ENCODE results near the gene GRIP2. TPM values are rescaled to one million over a fixed set of nuclear protein-coding genes. Genes with fewer than 3 reads are reported as not detected.

The GRIP2 gene
- total RNA-seq, 2 donors from 2014 or later, result 18.2 to 19.8 TPM

DNA sequence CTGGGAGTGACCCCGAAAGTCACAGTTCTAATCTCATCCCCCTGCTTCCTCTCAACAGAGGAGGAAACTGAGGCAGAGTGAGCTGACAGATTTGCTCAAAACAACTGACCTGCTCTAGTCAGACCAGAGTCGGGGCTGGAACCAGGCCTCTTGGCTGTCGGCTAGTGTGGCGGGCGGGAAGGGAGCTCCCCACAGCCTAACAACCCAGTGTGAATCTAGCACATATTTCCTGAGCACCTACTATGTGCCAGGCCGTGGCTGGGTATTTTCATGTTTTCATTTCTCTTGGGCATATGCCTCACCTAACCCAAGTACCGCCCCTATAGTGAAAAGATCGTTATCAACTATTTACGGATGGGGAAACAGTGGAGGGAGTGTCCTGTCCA lies 27.2 kb downstream of the GRIP2 start:
- no peak for ATAC-seq
- DNase-seq, result no peak
- intact Hi-C loops (cut with DNase I), result loop anchor here (5.0 to 10.0 kb wide), 2 partner anchors 34 to 112 kb away; no protein-coding TSS in a partner anchor

DNA sequence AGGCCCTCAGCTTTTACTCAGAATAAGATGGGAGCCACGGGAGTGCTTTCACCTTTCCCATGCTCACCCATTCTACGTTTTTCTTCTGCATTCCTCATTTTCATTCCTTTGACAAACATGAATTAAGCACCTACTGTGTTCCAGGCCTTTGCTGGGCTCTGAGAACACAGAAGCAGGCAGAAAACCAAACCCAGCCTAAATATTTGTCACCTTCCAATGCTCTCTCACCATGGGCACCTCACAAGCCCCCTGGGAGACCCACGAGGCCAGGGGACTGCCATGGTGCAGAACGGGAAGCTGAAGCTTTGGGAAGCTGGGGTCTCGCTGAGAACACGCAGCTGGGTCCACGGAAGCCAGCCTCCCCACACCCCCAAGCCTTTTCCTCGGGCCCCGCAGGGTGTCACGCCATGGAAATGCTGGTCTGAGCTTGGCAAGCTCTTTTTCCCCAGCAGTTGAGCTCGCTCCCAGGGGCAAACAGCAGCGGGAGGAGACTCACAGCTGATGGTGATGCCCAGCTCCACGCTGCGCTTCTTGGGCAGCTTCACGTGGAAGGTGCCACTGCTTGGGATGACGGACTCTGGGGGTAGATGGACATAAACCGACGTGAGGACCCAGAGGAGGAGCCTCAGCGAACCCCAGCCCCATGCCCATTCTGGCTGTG lies 27.7 kb downstream of the GRIP2 start:
- intact Hi-C loops (cut with DNase I), result loop anchor here (5.0 to 10.0 kb wide), 2 partner anchors 35 to 112 kb away; no protein-coding TSS in a partner anchor
- DNase-seq (no peak), ATAC-seq (no peak)

DNA sequence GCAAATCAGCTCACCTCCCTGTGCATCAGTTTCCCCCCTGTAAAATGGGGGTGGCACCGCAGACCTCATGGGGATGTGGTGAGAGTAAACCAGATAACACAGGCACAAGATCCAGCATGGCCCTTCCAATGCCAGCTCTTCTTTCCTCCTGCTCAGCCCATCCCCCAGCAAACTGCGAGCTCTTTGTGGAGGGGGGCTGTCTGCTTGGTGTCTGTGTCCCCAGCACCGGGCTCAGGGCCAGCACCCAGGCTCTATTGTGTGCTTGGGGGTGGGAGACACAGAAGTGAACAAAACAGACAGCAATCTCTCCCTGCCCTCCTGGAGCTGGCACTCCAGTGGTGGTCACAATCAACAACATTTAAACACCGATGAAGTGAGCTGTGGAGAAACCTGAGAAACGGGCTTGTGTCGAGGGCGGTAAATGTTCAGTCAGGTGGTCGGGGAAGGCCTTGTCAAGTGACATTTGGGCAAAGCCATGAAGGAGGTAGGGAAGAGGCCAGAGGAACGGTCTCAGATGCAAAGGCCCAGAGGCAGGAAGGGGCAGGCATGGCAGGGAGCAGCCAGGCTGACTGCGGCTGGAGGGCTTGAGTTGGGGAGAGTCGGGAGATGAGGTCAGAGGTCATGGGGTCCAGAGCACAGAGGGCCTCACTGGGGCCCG lies 28.4 kb downstream of the GRIP2 start:
- ATAC-seq (peak in 1 of 2 donors; percentile 29), DNase-seq (no peak)
- intact Hi-C loops (cut with DNase I), result loop anchor here (5.0 to 10.0 kb wide), 2 partner anchors 36 to 113 kb away; no protein-coding TSS in a partner anchor

DNA sequence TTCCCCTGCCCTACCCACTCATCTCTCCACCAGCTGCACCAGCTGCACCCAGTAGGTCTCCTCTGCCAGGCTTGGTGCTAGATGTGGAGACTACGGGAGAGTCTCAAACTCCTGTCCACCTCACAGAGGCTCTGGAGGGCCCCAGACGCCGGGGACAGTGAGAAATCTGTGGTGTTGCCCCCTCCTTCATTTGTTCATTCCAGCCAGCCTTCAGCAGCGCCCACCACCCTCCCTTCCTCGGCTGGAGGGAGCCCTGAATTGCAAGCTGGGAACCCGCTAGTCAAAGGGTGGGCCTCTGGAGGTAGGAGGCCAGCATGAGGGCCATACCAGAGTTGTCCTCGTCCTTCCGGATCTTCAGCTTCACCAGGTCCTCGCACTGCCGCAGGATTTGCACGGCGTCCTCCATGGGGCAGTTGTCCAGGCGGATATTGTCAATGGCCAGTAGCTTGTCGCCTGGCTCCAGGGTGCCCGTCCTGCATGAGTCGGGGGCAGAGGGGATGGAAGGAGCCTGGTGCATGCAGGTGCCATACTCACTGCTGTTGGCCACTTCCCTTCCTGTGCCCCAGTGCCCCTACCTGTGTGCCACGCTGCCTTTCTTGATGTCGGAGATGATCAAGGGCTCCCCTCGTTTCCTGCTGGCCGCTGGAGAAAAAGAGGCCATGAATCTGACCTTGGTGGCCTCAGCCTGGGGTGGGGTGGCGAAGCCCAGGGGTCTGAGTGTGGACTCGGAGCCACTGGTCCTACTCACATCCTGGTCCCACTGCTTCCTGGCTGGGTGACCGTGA lies 29.1 kb downstream of the GRIP2 start:
- intact Hi-C loops (cut with DNase I), result loop anchor here (5.0 to 10.0 kb wide), 2 partner anchors 36 to 114 kb away; no protein-coding TSS in a partner anchor
- no peak for ATAC-seq
- DNase-seq, result no peak

DNA sequence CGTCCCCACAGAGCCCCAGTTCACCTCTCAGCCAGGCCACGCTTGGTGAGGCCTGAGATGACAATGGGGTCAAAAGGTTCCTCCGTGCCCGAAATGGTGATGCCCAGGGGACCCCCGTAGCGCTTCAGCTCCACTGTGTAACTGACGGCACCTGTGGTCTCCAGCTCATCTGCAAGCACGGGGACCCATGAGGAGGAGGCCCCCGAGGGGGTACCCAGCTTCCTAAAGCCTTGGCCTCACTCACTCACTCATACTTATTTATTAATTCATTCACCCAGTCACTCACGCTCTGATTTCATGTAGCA lies 30.4 kb downstream of the GRIP2 start:
- intact Hi-C loops (cut with DNase I), result loop anchor here (1.0 to 10.0 kb wide), 3 partner anchors 38 to 115 kb away; no protein-coding TSS in a partner anchor
- ATAC-seq (no peak), DNase-seq (no peak)

DNA sequence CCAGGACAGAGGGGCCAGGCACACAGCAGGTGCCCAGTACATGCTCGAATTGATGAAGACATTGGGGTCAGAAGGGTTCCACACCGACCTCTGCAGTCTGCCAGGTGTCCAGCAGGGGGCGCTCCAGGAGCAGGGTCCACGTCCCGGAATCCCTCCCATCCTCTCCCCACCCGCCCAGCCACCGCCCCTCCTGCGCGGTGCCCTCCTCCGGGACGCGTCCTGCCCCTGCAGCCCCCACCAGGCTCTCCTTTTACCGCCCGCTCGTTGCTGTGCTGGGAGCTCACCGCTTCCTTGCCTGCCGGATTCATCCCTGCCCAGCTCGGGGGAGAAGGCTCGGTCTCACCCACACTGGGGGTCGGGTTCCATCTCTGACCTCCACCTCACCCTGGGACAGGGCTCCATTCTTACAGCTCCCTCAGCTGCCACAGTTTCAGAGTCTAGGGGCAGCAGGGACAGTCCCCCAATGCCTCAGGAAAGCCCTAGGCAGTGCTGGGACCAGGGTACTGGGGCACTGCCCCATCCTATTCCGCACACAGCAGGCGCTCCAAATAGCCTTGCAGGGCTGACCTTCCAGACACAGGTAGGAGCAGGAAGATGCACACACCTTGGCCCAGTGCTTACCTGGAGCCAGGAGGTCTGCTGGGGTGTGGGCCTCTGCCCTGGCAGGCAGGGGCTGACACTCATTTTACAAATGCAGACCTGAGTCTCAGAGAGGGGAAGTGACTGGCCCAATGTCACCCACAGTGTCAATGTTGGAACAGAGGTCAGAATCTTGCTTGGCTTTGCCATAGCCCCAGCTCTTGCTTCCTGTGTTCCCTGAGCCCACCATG lies 31.0 kb downstream of the GRIP2 start:
- intact Hi-C loops (cut with DNase I), result loop anchor here in 1 of 2 donors (1.0 kb wide), 1 partner anchor 39 kb away; no protein-coding TSS in a partner anchor
- peak; percentile 79 for DNase-seq
- ATAC-seq, result peak; percentile 67 to 78

DNA sequence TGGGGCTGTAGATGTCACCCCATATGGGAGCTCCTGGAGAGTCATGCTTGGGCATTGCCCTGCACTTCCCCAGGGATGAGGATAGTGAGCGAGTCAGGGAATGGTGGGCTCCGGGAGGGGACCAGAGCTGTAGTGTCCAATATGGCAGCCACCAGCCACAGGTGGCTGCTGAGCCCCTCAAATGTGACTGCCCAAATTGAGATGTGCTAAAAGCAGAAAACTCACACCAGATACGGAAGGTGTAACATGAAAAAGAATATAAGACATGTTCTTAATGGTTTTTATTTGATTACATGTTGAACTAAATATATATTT lies 31.7 kb downstream of the GRIP2 start:
- DNase-seq (no peak), ATAC-seq (no peak)
- intact Hi-C loops (cut with DNase I), result no loop called here

DNA sequence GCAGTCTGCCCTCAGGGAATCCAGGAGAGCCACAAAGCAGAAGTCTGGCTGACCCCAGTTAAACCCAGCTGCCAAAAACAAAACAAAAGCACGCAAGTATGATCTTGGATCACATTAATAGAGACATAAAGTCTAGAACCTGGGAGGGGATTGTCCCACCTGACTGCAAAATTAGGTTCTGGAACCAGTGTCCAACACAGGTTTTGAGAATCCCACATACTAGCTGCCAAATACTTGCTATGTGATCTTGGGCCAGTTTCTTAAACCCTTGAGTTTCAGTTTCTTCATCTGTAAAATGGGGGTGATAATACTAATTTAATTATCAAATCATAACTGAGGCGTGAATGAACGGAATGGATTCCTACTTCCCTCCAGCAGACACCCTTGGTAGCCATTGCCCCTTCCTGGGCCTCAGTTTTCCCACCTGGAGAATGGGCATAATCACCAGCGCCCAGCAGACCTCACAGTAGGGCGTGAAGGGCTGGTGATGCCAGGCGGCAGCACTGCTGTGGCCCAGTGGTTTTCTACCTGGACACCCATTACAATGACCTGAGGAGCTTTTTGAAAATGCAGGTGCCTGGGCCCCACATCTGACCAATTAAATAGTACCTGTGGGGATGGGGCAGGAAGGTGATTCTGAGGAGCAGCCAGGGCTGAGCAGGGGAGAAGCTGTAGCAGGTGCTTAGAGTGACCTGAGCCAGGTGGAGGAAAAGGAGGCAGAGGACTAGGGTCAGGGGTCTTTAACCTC lies 32.2 kb downstream of the GRIP2 start:
- DNase-seq (no peak), ATAC-seq (no peak)
- intact Hi-C loops (cut with DNase I), result no loop called here

DNA sequence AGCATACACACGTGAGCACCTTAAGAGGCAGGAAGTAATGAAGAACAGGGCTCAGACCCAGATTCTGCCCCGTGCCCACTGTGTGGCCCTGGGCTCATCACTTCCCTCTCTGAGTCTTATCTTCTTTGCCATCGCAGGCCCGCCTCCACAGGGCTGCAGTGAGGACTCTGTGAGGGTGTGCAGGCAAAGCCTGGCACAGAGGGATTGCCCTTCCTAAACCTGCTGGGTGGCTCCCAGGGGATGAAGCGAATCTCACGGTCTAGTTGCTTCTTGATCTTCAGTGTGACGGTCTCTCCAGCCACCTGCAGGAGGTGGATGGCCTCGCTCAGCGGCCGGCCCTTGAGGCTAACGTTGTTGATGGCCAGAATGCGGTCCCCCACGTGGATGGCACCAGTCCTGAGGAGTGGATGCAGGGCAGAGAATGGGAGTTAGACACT lies 32.8 kb downstream of the GRIP2 start:
- intact Hi-C loops (cut with DNase I), result no loop called here
- ATAC-seq (no peak), DNase-seq (no peak)

DNA sequence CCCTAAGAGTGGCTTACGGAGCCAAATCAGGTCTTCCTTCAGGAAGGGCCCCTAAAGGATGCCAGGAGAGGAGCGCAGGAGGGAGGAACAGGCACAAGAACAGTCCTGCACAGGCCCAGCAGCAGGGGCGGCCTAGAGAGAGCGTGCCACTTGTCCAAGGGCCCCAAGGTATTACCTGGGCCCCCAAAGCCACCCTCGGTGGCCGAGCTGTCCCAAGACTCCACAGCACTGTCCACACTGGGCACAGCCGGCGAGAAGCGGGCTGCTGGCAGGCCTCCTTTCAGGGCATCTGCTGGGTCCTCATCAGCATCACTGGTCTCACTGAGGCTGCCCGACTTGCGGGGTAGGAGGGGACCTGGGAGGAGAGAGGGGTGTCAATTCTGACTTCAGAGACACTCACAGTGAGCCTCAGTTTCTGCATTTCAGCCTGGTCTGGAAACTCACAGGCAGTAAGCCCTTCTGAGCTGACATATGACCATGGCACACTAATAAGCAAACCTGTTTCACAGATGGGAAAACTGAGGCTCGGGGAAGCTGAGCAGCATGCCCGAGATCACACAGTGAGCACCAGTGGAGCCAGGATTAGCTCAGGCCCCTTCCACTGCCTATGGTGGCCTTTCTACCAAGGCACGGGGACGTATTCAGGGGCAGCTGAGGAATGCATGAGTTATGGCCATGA lies 33.4 kb downstream of the GRIP2 start:
- DNase-seq, result no peak
- intact Hi-C loops (cut with DNase I), result no loop called here
- ATAC-seq, result no peak

DNA sequence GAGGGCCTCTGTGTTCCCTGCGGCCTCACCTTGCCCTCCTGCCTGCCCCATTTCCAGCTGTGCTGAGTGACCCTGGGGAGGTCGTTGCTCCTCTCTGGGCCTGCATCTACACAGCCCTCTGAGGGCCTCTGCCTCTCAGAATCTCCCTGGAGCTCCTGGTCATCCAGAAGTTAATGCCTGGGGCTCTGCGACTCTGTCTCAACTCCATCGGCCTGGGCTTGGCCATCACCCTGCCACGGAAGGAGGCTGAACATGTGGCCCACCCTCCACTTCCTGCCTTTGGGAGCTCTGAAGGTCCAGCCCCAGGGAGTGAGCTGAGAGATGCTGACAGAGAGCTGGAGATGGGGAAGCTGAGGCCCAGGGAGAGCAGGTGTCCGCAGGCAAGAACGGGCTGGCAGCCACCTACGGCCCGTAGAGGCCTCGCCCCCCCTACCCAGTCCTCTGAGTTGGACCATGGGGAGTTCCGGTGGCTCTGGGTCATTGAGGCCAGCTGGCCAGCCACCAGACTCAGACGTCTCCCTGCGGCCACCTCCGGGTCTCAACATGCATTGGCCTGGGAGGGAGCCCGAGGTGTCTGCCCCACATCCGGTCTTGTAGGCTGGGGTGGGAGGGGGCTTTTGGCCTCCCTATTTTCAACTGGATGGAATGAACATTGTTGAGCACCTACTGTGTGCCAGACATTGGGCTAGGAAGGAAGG lies 34.2 kb downstream of the GRIP2 start:
- no peak for ATAC-seq
- DNase-seq, result no peak
- intact Hi-C loops (cut with DNase I), result no loop called here

DNA sequence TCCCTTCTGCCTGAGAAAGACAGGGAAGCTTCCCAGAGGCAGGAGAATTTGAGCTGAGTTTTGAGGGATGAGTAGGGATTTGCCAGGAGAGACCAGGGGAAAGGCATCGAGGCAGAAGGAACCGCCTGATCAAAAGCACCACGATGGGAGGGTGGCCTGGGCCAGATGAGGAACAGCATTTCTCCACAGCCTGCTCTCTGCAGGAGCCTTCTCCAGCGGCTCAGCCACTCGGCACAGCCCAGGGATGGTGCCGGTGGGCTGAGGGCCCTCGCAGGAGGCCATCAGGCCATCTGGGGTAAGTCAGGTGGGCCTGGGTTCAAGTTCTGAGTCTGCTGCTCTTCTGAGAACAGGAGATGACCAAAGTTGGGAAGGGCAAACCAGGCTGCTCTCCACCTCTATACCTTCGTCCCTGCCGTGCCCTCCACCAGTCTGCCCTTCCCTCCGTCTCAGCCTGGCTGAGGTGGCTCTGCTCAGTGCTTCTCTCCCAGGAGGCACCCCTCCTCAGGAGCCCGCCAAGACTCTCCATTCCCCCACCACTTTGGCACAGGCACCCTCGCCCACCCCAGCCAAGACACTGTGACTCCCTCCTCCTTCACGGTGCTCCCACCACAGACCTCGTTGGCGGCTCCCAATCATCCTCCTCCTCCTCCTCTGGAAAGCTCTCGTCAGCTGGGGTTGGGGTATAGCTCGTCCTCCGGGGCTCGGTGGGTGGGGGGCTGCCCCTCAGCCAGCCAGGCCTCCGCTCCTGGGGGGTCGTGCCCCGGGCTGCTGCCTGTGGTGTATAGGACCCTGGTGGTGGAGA lies 34.9 kb downstream of the GRIP2 start:
- intact Hi-C loops (cut with DNase I), result no loop called here
- DNase-seq, result no peak

DNA sequence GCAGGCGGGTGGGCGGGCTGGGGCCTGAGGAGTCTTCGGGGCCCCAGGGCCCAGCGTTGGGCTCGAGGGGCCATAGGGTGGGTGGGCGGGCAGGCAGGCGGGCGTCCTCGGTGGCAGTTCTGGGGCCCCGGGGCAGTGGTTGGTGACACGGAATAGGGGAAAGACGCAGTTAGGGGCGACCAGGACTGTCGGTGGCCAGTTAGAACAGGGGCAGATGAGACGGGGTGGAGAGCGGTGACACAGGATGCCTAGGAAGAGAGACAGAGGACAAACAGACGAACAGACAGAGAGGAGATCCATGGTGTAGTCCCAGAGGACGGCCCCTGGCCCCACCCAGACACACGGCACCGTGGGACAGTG lies 36.5 kb downstream of the GRIP2 start:
- no peak for DNase-seq
- intact Hi-C loops (cut with DNase I), result no loop called here
- ATAC-seq, result no peak

More for the DNA sequence above, 34.9 kb downstream of the GRIP2 start:
- no peak for ATAC-seq

DNA sequence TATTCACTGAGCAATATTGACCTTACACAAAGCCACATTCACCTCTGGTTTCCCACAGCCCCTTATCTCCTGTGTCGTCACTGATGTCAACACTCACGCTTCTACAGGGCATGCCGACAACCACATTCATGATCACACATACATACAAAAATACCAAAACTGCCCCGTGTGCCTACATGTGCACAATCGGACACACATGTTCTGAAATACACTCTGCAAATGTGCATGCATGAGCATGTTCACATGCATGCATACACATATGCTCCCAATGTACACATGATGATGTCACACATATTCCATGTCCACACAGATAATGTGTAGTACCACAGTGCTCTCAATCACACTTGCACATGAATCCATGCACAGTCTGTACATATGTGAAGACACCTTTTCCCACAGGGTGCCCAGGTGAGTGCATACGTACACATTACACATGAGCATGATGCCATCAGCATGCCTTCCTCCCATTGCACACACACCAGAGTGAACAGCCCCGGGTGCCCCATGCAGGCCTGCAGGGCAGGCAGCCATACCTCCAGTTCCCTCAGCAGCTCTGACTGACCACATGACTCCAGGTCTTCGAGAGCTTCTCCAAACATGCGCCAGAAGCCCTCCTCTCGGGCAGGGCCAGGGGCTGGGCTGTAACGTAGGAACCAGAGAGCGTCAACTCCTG lies 37.0 kb downstream of the GRIP2 start:
- DNase-seq (no peak), ATAC-seq (no peak)
- intact Hi-C loops (cut with DNase I), result no loop called here

DNA sequence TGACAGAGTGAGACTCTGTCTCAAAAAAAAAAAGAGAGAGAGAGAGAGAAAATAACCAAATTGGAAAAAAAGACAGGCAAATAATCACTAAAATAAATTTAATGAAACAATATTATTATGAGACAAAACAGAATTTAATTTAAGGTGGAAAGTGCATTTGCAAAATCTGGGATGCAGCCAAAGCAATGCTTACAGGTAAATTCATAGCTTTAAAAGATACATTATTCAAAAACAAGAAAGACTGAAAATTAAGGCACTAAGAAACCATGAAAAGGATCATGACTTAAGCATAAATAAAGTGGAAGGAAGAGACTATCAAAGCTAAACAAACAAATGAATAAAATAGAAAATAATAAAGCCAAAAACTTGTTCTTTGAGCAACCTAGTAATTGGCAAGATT lies 37.7 kb downstream of the GRIP2 start:
- intact Hi-C loops (cut with DNase I), result no loop called here
- no peak for ATAC-seq
- no peak for DNase-seq

DNA sequence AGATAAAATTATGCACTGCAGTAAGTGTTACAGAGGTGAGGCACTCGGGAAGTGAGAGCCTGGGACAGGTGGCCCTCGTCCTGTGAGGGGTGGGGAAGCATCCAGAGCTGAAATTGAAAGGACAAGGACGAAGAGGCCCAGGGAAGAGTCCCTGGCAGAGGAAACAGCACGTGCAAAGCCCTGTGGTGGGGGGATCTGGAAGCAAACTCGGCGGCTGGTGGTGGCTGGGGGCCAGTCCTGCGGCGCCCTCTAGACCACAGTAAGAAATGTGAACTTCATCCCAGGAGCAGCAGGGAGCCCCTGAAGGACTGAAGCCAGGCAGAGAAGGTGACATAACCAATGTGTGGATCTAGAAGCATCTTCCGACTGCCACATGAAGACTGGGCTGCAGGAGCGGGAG lies 42.8 kb downstream of the GRIP2 start:
- intact Hi-C loops (cut with DNase I), result no loop called here
- ATAC-seq (no peak), DNase-seq (no peak)

Data from left cardiac atrium (tissue), 4 donors.